Subcutaneous abdominal adipose tissue (tissue), 5 donors: ENCODE measurements around the gene TBC1D5.

Experiments used
- H3K27ac ChIP-seq: one replicate; pipeline ENCODE4 v1.7.0; 2013; ENCODE audit warnings: low read depth, mild to moderate bottlenecking, inconsistent platforms, low read length, moderate library complexity
- H3K27me3 ChIP-seq, 5 donors: one replicate each; pipeline ENCODE4 v1.7.0; 2013; ENCODE audit warnings: low read length in 5 of 5, inconsistent platforms in 1 of 5; ENCODE audit not compliant: control insufficient read depth in 5 of 5, insufficient read depth in 4 of 5
- H3K36me3 ChIP-seq, 5 donors: one replicate each; pipeline ENCODE4 v1.7.0; 2013; ENCODE audit warnings: low read length in 5 of 5; ENCODE audit not compliant: control insufficient read depth in 5 of 5, insufficient read depth in 5 of 5
- H3K4me1 ChIP-seq, 5 donors: one replicate each; pipeline ENCODE4 v1.7.0; 2013; ENCODE audit warnings: low read length in 5 of 5, mild to moderate bottlenecking in 3 of 5, moderate library complexity in 1 of 5; ENCODE audit not compliant: control insufficient read depth in 5 of 5, insufficient read depth in 5 of 5
- H3K4me3 ChIP-seq, 5 donors: one replicate each; pipeline ENCODE4 v1.7.0; 2013; ENCODE audit warnings: low read length in 5 of 5, low read depth in 1 of 5
- H3K9ac ChIP-seq, 5 donors: one replicate each; pipeline ENCODE4 v1.7.0; 2013; ENCODE audit warnings: low read length in 5 of 5, mild to moderate bottlenecking in 4 of 5, moderate library complexity in 3 of 5
- H3K9me3 ChIP-seq, 5 donors: one replicate each; pipeline ENCODE4 v1.7.0; 2013; ENCODE audit warnings: low read length in 5 of 5; ENCODE audit not compliant: control insufficient read depth in 5 of 5
- donor health status: healthy.
- donor health status: healthy.
- donor health status: healthy.
- donor health status: healthy.
- donor health status: healthy.

TBC1D5 gene

DNA sequence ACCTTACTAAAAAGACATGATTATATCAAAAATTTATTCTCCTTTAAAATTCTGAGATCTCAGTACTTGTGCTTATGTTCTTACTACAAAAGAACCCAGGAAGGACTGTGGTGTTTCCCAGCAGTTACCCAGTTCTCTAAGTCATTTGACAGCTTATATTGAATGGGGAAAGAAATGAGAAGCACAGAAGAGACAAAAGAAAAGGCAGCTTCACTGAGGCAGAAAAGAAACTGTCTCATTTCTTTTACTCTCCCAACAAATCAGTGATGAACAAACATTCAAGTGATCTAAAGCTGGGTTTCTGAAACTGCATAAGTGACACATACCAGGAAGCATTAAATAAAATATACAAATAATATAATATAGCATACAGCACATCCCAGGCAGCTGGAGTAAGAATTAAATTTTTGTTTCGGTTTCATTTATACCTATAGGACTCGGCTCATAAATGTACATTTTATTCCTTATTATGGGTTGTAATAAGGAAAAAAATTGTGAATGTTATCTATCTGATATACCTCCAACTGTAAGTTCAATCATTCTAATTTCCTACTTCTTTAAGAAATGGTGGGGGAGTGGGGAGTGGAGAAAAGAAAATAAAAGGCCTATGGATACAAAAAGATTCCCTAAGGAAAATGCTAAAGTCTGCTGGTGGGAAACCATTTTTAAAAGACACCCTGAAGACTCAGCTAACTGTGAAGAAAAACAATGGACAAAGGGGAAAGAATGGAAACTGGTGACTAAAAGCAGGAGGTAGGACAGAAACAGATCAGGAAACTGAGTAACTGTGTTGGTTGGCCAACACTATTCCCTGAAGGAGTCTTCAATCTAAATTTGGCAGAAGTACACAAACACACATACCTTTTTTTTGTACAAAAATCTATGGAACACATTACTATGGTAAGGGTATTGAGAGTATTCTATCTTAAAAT lies 156.8 kb downstream of the TBC1D5 start:
- Histone ChIP-seq H3K4me3 (no peak overlapping the region), H3K36me3 (peaks cover 0 to 4% (median 0%) of the 10 kb centered on the region in 5 donors), H3K9me3 (peaks cover 6 to 15% (median 8%) of the 10 kb centered on the region in 5 donors), H3K9ac (no peak overlapping the region), H3K4me1 (peaks cover 0 to 6% (median 0%) of the 10 kb centered on the region in 5 donors), H3K27me3 (no peaks in the 10 kb centered on the region), H3K27ac (no peak overlapping the region)

DNA sequence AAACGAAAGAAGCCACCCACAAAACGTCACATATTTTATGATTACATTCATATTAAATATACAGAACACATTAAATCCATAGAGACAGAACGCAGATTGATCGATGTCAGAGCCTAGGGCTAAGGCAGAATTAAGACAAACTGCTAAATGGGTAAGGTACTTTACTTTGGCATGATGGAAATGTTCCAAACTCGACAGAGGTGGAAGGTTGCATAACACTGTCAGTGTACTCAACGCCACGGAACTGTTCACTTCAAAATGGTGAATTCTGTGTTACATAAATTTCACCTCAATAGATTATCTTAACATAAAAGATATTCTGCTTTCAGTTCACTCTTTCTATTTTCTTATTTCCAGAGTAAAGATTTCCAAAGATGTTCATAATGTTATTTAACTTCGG lies 158.4 kb downstream of the TBC1D5 start:
- Histone ChIP-seq H3K4me1 (peaks cover 0 to 6% (median 0%) of the 10 kb centered on the region in 5 donors), H3K9ac (no peak overlapping the region), H3K36me3 (no peaks in the 10 kb centered on the region), H3K9me3 (peaks cover 0 to under 1% (median 0%) of the 10 kb centered on the region in 5 donors), H3K4me3 (no peak overlapping the region), H3K27ac (no peak overlapping the region), H3K27me3 (no peaks in the 10 kb centered on the region)

DNA sequence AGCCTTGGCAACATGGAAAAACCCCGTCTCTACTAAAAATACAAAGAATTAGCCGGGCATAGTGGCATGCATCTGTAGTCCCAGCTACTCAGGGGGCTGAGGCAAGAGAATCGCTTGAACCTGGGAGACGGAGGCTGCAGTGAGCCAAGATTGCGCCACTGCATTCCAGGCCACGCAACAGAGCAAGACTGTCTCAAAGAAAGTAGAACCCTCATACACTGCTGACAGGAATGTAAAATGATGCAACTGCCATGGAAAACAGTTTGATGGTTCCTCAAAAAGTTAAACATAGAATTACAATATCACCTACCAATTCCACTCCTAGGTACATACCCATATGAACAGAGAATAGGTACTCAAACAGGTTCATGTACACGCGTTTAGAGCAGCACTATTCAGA lies 158.9 kb downstream of the TBC1D5 start:
- Histone ChIP-seq H3K27ac (no peak overlapping the region), H3K9me3 (no peaks in the 10 kb centered on the region), H3K4me3 (no peak overlapping the region), H3K9ac (no peak overlapping the region), H3K27me3 (no peaks in the 10 kb centered on the region), H3K36me3 (no peaks in the 10 kb centered on the region), H3K4me1 (peaks cover 0 to 7% (median 3%) of the 10 kb centered on the region in 5 donors)

DNA sequence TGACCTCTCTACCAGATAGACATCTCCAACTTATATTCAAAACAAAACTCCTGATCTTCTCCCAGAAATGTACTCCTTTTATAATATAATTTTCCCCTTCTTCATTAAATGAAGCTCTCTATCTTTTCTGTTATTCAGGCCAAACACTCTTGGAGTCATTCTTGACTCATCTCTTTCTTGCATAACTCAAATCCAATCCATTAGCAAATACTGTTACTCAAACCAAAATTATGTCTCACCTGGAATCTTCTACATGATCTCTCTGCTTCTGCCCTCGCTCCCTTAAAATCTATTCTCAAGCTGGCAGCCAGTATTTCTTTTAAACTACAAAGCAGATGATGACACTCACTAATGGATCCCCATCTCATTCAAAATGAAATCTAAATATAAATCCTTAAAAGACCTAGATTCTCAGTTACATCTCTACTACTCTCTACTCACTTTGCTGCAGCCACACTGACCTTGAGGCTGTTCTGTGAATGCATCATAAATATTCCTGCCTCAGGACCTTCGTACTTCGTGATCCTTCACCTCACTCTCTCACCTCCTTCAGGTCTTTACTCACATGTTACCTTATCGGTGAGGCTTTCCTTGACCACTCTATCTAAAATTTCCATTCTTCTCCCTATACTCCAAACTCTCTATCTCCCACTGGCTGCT lies 160.9 kb downstream of the TBC1D5 start:
- Histone ChIP-seq H3K4me1 (peaks cover 0 to 16% (median 13%) of the 10 kb centered on the region in 5 donors), H3K4me3 (no peak overlapping the region), H3K36me3 (no peaks in the 10 kb centered on the region), H3K27me3 (no peaks in the 10 kb centered on the region), H3K9ac (no peak overlapping the region), H3K9me3 (no peaks in the 10 kb centered on the region), H3K27ac (no peak overlapping the region)

DNA sequence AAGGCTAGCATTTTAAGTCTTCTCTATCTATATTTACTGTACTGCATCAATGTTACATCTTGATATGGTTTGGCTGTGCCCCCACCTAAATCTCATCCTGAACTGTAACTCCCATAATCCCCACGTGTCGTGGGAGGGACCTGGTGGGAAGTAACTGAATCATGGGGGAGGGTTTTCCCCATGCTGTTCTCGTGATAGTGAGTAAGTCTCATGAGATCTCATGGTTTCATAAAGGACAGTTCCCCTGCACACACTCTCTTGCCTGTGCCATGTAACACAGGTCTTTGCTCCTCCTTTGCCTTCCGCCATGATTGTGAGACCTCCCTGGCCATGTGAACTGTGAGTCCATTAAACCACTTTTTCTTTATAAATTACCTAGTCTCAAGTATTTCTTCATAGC lies 161.5 kb downstream of the TBC1D5 start:
- Histone ChIP-seq H3K27me3 (no peaks in the 10 kb centered on the region), H3K4me3 (no peak overlapping the region), H3K9ac (no peak overlapping the region), H3K9me3 (no peaks in the 10 kb centered on the region), H3K27ac (no peak overlapping the region), H3K4me1 (peaks cover 0 to 16% (median 13%) of the 10 kb centered on the region in 5 donors), H3K36me3 (no peaks in the 10 kb centered on the region)

DNA sequence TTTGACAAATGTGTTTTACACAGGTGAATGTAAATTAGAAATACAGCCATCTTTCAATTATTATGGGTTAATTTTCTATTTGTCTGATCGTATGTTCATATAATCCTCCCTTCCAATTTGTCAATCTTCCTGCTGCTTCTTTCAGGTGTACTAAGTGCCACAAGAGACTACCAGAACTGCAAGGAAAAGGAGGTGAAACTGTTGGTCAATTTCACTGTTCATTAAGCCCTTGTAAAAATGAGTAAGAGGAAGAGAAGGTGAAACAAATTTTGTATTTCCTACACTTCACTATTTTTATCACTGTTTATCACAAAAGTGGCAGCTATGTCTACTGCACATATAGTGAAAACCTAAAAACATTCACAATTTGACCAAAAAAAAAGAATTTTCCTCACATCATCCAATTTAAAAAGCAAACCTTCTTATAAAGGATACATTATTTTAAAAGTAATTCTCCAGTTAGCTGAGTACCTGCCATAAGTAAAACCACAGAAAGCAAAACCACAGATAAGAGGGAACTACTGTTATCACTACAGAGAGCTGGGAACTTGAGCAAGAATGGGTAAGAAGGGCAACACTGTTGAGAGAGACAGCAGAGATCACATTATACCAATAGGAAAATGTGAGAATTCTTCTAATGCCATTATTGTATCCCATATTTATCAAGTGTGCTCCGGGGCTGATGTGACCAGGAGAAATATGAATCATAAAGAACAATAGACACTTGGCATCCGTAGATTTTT lies 163.0 kb downstream of the TBC1D5 start:
- no peaks in the 10 kb centered on the region for H3K36me3 ChIP-seq
- H3K4me3 ChIP-seq, result no peak overlapping the region
- H3K27ac ChIP-seq, result no peak overlapping the region
- H3K9ac ChIP-seq, result no peak overlapping the region
- peaks cover 0 to 16% (median 13%) of the 10 kb centered on the region in 5 donors for H3K4me1 ChIP-seq
- H3K9me3 ChIP-seq, result no peaks in the 10 kb centered on the region
- no peaks in the 10 kb centered on the region for H3K27me3 ChIP-seq

DNA sequence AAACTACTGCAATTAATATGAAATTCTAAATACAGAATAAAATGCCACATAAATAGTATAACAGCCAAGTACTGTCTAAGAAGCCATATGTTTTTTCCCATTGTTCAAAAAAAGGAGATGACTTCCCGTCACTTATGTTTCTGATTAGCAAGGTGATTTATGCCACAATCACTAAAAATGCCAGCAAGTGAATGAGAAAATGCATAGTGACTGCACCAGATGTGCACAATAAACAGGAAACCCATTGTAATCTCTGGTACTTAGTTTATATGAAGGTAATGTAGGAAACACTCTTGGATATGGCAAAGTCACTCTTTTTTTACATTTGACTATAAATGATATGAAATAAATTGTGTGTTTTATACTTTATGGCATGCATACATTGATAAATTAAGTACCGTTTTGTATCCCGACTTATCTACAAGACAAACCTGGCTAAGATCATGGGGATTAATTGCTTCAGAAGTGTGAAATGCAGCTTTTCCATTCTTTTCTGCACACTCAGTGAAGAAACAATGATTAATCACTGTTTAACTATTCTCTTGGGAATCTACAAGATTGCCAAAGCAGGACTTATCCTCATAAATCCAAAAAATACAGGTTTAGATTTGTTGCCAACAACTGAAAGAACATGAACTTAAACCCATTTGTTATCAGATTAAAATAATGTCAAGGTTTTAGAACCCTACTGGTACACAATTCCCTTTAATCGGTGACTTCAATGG lies 164.5 kb downstream of the TBC1D5 start:
- H3K36me3 ChIP-seq, result peaks cover 0 to 4% (median 0%) of the 10 kb centered on the region in 5 donors
- H3K9ac ChIP-seq, result no peak overlapping the region
- H3K27me3 ChIP-seq, result no peaks in the 10 kb centered on the region
- H3K4me1 ChIP-seq, result peaks cover 0 to 14% (median 11%) of the 10 kb centered on the region in 5 donors
- no peak overlapping the region for H3K4me3 ChIP-seq
- no peaks in the 10 kb centered on the region for H3K9me3 ChIP-seq
- no peak overlapping the region for H3K27ac ChIP-seq

DNA sequence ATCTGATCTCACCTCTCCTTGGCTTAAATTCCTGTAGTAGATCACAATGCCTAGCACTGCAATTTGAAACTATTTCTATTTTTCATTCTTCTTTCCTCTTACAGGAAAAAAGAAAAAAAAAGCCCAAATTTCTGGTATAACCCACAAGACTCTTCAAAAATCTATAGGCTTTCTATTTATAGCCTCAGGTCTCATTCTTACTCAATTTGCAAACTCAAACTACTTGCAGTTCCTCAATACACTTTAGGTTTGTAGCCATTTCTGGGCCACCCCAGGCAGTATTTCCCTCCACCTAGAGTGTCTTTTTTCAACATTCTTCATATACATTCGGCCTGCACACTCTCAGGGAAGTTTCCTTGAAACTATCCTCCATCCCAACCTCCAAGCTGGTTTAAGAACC lies 169.0 kb downstream of the TBC1D5 start:
- Histone ChIP-seq H3K9ac (no peak overlapping the region), H3K4me3 (no peak overlapping the region), H3K4me1 (peaks cover 0 to 9% (median 8%) of the 10 kb centered on the region in 5 donors), H3K9me3 (no peaks in the 10 kb centered on the region), H3K27me3 (no peaks in the 10 kb centered on the region), H3K27ac (no peak overlapping the region), H3K36me3 (peaks cover 0 to 4% (median 0%) of the 10 kb centered on the region in 5 donors)

DNA sequence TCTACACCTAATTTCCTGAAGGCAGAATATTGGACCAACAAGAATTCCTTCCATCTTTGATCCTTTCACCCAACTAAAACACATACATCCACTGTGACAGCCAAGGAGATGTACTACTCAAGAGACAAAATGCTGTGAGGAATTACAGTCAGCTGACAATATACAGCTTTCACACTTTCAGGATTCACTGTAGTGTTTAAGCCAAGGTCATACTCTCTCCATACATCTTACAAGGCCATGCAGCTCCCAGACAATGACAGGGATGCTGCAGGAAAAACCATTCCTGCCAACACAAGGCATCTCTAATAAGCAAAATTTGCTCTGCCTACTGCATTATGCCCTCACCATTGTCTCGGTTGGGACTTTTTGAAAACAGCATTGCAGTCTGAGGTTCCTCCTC lies 170.7 kb downstream of the TBC1D5 start:
- no peaks in the 10 kb centered on the region for H3K9me3 ChIP-seq

More for the DNA sequence above, 170.7 kb downstream of the TBC1D5 start:
- Histone ChIP-seq H3K36me3 (peaks cover 0 to 4% (median 0%) of the 10 kb centered on the region in 5 donors), H3K4me3 (no peak overlapping the region), H3K9ac (no peak overlapping the region), H3K27ac (no peak overlapping the region), H3K4me1 (no peaks in the 10 kb centered on the region), H3K27me3 (no peaks in the 10 kb centered on the region)
